Vagina (tissue), 2 donors: Measurements from ENCODE around the gene NDUFB5. TPM values are rescaled to one million over a fixed set of nuclear protein-coding genes. Genes with fewer than 3 reads are reported as not detected.

Experiments used
- DNase-seq, 2 donors: peaks; one replicate each; pipeline ENCODE4 v3.0.0-alpha.2; 2017; ENCODE audit errors: extremely low spot score in 2 of 2
- H3K27ac ChIP-seq: fragments of 200-600 bp; sonication (generic); one replicate; pipeline ENCODE4 v1.5.1; 2019
- H3K27me3 ChIP-seq: fragments of 200-600 bp; sonication (generic); one replicate; pipeline ENCODE4 v1.5.1; 2019
- H3K36me3 ChIP-seq, 2 donors: fragments of 200-600 bp; sonication (generic); one replicate each; pipeline ENCODE4 v1.5.1; 2017 to 2019
- H3K4me1 ChIP-seq: fragments of 200-600 bp; sonication (generic); one replicate; pipeline ENCODE4 v1.5.1; 2019
- H3K4me3 ChIP-seq, 2 donors: fragments of 200-600 bp; sonication (generic); 1 replicate in 1 of 2; 2 replicates in 1 of 2; pipeline ENCODE4 v1.5.1; 2016 to 2019
- H3K9me3 ChIP-seq: fragments of 200-600 bp; sonication (generic); one replicate; pipeline ENCODE4 v1.5.1; 2019
- POLR2A ChIP-seq, 2 donors: fragments of 450-650 bp; IDR thresholded peaks; one replicate each; pipeline ENCODE4 v1.6.1; 2017; ENCODE audit warnings: antibody characterized with exemption in 2 of 2, mild to moderate bottlenecking in 2 of 2, moderate library complexity in 2 of 2
- POLR2AphosphoS5 ChIP-seq, 2 donors: sonication (generic); formaldehyde crosslinking; IDR thresholded peaks; one replicate each; pipeline ENCODE4 v1.9.0; 2017; ENCODE audit warnings: antibody characterized with exemption in 2 of 2, mild to moderate bottlenecking in 2 of 2, low read depth in 1 of 2; ENCODE audit not compliant: insufficient read depth in 1 of 2
- intact Hi-C: fragments of 100-400 bp; cut with DNase I; formaldehyde crosslinking; loops from one replicate; pipeline ENCODE4 v1.15.1; 2023
- total RNA-seq: library from RNA; depleted of rRNA; stranded (reverse); fragments of >200 nt; gene quantifications from one replicate; pipeline ENCODE4 v1.2.3, GENCODE V29; 2016
- TF ChIP-seq, protein P1 (sequence below), 3 experiments: fragments of 450-650 bp in 2 of 3; fragments of 200-600 bp in 1 of 3; sonication (generic) in 1 of 3; IDR thresholded peaks; one replicate each; pipeline ENCODE4 v1.5.1; 2017 to 2019; ENCODE audit warnings: antibody characterized with exemption in 3 of 3, mild to moderate bottlenecking in 2 of 3, moderate library complexity in 2 of 3

Gene NDUFB5
- total RNA-seq, 1 donor from 2014 or later = 48.9 TPM

DNA sequence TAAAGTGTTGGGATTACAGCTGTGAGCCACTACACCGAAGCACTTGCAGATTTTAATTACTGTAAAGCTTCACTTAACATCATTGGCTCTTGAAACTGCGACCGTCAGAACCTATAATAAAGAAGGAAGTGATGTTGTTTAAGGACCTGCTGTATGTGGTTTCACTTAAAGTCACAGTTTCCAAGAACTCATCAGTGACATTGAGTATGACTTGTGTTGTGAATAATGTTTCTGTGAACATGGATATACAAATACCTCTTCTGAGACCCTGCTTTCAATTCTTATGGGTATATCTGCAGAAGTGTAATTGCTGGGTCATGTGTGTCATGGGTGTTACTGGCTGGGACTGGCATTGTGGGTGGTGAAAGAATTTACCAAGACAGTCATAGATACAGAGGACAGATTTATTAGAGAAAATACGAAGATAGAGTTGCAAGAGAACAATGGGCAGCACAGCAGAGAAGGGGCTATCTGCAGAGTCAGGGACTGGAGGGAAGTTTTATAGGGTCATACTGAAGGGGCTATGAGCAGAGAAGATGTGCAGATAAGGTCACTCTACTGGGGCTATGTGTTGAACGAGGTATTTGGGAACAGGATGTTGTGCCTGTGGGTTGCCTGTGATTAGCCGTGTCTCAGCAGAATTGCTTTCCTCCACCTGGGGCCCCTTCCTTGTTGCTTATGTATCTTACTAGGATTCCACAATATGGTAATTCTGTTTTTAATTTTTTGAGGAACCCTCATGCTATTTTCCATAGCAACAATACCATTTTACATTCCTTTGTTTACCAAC, 4.5 kb downstream of the NDUFB5 start:
- H3K4me3 ChIP-seq = no peak overlapping the region
- H3K27ac ChIP-seq = no peak overlapping the region
- no peak for DNase-seq
- TF ChIP-seq, protein P1, sequence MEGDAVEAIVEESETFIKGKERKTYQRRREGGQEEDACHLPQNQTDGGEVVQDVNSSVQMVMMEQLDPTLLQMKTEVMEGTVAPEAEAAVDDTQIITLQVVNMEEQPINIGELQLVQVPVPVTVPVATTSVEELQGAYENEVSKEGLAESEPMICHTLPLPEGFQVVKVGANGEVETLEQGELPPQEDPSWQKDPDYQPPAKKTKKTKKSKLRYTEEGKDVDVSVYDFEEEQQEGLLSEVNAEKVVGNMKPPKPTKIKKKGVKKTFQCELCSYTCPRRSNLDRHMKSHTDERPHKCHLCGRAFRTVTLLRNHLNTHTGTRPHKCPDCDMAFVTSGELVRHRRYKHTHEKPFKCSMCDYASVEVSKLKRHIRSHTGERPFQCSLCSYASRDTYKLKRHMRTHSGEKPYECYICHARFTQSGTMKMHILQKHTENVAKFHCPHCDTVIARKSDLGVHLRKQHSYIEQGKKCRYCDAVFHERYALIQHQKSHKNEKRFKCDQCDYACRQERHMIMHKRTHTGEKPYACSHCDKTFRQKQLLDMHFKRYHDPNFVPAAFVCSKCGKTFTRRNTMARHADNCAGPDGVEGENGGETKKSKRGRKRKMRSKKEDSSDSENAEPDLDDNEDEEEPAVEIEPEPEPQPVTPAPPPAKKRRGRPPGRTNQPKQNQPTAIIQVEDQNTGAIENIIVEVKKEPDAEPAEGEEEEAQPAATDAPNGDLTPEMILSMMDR (IDR thresholded peaks at IDR 0.05) = no peak
- no peak for TF ChIP-seq POLR2AphosphoS5 (IDR thresholded peaks at IDR 0.05; ENCODE audit: insufficient read depth in 1 of 2, low read depth in 1 of 2)
- no peak for TF ChIP-seq POLR2A (IDR thresholded peaks at IDR 0.05)
- intact Hi-C loops = no loop called here
- H3K36me3 ChIP-seq = no peaks in the 10 kb centered on the region
- H3K27me3 ChIP-seq = no peaks in the 10 kb centered on the region
- no peaks in the 10 kb centered on the region for H3K9me3 ChIP-seq
- H3K4me1 ChIP-seq = peaks cover 11% of the 10 kb centered on the region

DNA sequence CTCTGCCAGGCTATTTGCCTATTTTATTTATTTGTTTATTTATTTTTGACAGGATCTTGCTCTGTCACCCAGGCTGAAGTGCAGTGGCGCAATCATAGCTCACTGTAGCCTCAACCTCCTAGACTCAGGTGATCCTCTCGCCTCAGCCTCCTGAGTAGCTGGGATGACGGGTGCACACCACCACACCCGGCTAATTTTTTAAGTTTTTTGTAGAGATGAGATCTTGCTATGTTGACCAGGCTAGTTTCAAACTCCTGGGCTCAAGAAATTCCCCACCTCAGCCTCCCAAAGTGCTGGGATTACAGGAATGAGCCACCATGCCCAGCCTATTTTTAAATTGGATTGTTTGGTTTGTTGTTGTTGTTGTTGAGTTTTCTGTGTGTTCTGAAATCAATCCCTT, 5.5 kb downstream of the NDUFB5 start:
- TF ChIP-seq POLR2A (IDR thresholded peaks at IDR 0.05) = no peak
- no peak for TF ChIP-seq POLR2AphosphoS5 (IDR thresholded peaks at IDR 0.05; ENCODE audit: insufficient read depth in 1 of 2, low read depth in 1 of 2)
- TF ChIP-seq, protein P1 (IDR thresholded peaks at IDR 0.05) = no peak
- no peak for DNase-seq
- Histone ChIP-seq H3K9me3 (no peaks in the 10 kb centered on the region), H3K36me3 (no peaks in the 10 kb centered on the region), H3K4me1 (peaks cover 11% of the 10 kb centered on the region), H3K27ac (no peak overlapping the region), H3K27me3 (no peaks in the 10 kb centered on the region), H3K4me3 (no peak overlapping the region)
- intact Hi-C loops = no loop called here

GRCh38 chr3:179613807-179614206, 9.2 kb downstream of the NDUFB5 start:
- Histone ChIP-seq H3K27me3 (no peaks in the 10 kb centered on the region), H3K36me3 (peaks cover 0 to 12% of the 10 kb centered on the region in 2 donors), H3K4me3 (no peak overlapping the region), H3K4me1 (no peaks in the 10 kb centered on the region), H3K9me3 (no peaks in the 10 kb centered on the region), H3K27ac (no peak overlapping the region)
- TF ChIP-seq POLR2A (IDR thresholded peaks at IDR 0.05) = no peak
- no peak for TF ChIP-seq POLR2AphosphoS5 (IDR thresholded peaks at IDR 0.05; ENCODE audit: insufficient read depth in 1 of 2, low read depth in 1 of 2)
- no peak for DNase-seq
- intact Hi-C loops = no loop called here

DNA sequence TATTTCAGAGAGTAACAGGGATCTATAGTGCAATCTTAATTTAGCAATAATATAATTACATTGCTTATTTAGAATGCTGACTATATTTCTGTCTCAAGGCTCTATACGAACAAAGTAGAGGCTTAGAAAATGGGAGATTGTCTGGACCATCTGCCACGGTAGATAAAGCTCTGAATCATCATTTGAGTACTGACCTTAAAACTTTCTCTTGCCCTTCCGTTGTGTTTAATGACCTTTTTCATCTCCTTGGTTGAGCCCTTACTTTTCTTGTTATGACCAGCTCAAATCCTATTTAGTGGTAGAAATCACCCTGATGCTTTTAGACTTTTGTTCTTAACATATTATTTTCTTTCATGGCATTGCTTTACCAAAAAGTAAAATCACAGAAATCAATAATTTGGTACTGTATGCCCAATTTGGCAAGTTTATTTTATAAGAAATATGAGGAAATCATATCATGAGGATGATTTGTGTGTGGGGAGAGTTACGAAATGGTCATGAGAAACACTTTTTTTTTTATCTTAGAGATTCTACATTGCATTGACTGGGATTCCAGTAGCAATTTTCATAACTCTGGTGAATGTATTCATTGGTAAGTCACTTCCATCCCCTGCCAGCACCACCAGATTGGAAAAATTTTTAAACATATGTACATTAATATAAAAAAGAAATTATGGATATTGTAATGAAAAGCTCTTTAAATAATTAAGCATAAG, 11.0 kb downstream of the NDUFB5 start:
- TF ChIP-seq POLR2AphosphoS5 (IDR thresholded peaks at IDR 0.05; ENCODE audit: insufficient read depth in 1 of 2, low read depth in 1 of 2) (no peak), POLR2A (IDR thresholded peaks at IDR 0.05) (no peak)
- TF ChIP-seq, protein P1 (IDR thresholded peaks at IDR 0.05) = no peak
- no peaks in the 10 kb centered on the region for H3K27me3 ChIP-seq
- intact Hi-C loops = no loop called here
- no peak for DNase-seq
- no peak overlapping the region for H3K4me3 ChIP-seq
- no peaks in the 10 kb centered on the region for H3K4me1 ChIP-seq
- no peaks in the 10 kb centered on the region for H3K9me3 ChIP-seq
- H3K27ac ChIP-seq = no peak overlapping the region
- peaks cover 0 to 18% of the 10 kb centered on the region in 2 donors for H3K36me3 ChIP-seq

- Histone ChIP-seq H3K4me1 (no peaks in the 10 kb centered on the region), H3K27ac (no peak overlapping the region), H3K27me3 (no peaks in the 10 kb centered on the region), H3K9me3 (no peaks in the 10 kb centered on the region), H3K36me3 (peaks cover 0 to 72% of the 10 kb centered on the region in 2 donors), H3K4me3 (no peak overlapping the region)
- no peak for TF ChIP-seq POLR2A (IDR thresholded peaks at IDR 0.05)
- TF ChIP-seq, protein P1 (IDR thresholded peaks at IDR 0.05) = no peak
- no peak for TF ChIP-seq POLR2AphosphoS5 (IDR thresholded peaks at IDR 0.05; ENCODE audit: insufficient read depth in 1 of 2, low read depth in 1 of 2)
- intact Hi-C loops = no loop called here
- DNase-seq = no peak
Measured at GRCh38 chr3:179622023-179622422, 17.4 kb downstream of the NDUFB5 start.
